ENCODE measurements around the gene SSBP3.
"Not testable (repeated sequence)": the region's sequence is repeated elsewhere in the genome, so short reads cannot be mapped to it uniquely, and the experiment has no call there.

The SSBP3 gene

DNA sequence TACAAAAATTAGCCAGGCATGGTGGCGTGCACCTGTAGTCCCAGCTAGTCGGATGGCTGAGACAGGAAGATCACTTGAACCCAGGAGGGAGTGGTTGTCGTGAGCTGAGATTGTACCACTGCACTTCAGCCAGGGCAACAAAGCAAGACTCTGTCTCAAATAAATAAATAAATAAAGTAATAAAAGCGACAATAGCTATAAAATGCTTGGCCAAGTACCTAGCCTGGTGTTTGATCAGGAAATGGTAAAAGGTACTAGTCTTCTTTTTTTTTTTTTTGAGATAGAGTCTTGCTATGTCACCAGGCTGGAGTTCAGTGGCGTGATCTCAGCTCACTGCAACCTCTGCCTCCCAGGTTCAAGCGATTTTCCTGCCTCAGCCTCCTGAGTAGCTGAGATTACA is 12.4 kb upstream of the SSBP3 start:
- H3K9me3 Mint-ChIP-seq, ATAC-seq: not testable (repeated sequence)
- H3K4me1 Mint-ChIP-seq = peaks cover 25% of the 10 kb centered on the region

DNA sequence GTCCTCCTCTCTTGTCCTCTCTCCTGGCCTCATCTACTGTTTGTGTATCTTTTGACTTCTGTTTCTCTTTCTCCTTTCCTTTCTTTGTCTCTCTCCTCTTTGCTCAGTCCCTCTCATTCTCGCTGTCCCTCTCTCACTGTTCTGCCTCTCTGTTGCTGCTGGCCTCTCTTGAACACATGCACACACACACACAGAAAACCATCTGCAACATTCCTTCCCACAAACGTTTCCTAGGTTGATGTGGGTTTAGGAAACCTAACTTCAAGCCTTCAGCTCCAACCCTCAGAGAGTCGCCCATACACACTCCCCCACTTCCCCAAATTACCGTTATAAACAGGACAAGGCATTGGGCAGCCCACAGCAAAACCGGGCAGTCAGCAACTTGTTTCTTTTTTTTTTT is 10.9 kb upstream of the SSBP3 start:
- Mint-ChIP-seq H3K4me3 (no peak overlapping the region), H3K27ac (no peak overlapping the region), H3K4me1 (peaks cover 33% of the 10 kb centered on the region), H3K9me3 (no peaks in the 10 kb centered on the region), H3K36me3 (no peaks in the 10 kb centered on the region)
- ATAC-seq (no peak), DNase-seq (ENCODE audit: low spot score in 2 of 2) (no peak)

More for the DNA sequence above, 12.4 kb upstream of the SSBP3 start:
- H3K36me3 Mint-ChIP-seq; H3K27ac Mint-ChIP-seq; H3K4me3 Mint-ChIP-seq; DNase-seq (ENCODE audit: low spot score in 2 of 2): not testable (repeated sequence)

DNA sequence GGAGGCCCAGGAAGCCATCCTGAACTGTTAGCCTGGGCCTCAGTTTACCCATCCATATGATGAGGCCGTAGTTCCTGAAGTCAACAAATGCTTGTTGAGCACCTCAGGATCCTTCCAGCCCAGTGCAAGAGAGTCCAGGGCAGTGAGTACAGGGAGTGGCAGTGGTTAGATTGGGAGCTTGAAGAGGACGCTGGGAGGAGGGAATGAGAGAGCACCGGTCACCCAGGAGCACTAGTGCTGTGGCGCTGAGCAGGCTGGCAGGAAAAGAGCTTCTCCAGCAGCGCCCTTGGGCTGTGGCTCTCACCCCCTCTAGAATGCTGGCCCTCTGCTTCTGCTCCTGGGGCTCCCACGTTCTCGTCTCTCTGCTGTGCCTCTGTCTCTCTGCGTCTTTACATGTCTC is 10.2 kb upstream of the SSBP3 start:
- Mint-ChIP-seq H3K4me1 (peaks cover 33% of the 10 kb centered on the region), H3K4me3 (no peak overlapping the region), H3K9me3 (no peaks in the 10 kb centered on the region), H3K36me3 (no peaks in the 10 kb centered on the region), H3K27ac (no peak overlapping the region)
- ATAC-seq (no peak), DNase-seq (ENCODE audit: low spot score in 2 of 2) (no peak)

DNA sequence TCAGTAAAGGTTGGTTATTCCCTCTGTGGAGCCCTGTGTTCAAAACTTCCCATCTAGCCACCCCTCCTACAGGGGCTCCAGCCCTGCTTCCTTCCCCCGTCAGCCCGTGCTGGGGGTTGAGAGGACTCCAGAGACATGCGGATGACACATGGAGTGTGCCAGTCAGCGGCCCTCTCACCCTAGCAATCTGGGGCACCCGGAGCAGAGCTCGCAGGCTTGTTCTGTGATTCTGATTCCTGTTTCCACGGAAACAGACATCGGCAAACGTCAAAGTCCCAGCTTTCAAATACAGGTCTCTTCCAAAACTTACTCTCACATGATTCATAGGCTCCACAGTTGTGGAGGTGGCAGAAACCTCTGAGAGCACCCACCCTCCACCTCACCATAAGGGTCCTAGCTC is 9.8 kb upstream of the SSBP3 start:
- peaks cover 33% of the 10 kb centered on the region for H3K4me1 Mint-ChIP-seq
- no peaks in the 10 kb centered on the region for H3K36me3 Mint-ChIP-seq
- no peak overlapping the region for H3K4me3 Mint-ChIP-seq
- no peak overlapping the region for H3K27ac Mint-ChIP-seq
- no peaks in the 10 kb centered on the region for H3K9me3 Mint-ChIP-seq
- DNase-seq (ENCODE audit: low spot score in 2 of 2) = no peak
- ATAC-seq = no peak

DNA sequence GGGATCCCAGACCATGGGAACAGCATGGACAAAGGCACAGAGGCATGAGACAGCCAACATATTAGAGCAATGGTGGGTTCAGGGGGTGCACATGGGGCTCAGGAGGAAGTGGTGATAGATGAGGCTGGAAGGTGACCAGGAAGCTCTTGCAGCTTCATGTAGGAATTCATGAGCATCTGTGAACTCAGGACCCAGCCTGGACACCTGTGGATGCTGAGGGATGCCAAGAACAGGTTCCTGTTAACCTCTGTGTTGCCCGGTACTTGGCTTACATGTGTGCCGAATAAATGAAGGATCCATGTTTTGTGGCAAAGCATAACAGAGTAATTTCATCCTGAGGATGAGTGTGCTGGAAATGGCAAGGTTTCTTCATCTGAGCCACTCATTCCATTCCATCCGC is 9.3 kb upstream of the SSBP3 start:
- peaks cover 34% of the 10 kb centered on the region for H3K4me1 Mint-ChIP-seq
- no peaks in the 10 kb centered on the region for H3K9me3 Mint-ChIP-seq
- no peak for DNase-seq (ENCODE audit: low spot score in 2 of 2)
- peak overlapping the region; percentile 19 for H3K27ac Mint-ChIP-seq
- peak; percentile 11 for ATAC-seq
- H3K4me3 Mint-ChIP-seq = no peak overlapping the region
- H3K36me3 Mint-ChIP-seq = no peaks in the 10 kb centered on the region

DNA sequence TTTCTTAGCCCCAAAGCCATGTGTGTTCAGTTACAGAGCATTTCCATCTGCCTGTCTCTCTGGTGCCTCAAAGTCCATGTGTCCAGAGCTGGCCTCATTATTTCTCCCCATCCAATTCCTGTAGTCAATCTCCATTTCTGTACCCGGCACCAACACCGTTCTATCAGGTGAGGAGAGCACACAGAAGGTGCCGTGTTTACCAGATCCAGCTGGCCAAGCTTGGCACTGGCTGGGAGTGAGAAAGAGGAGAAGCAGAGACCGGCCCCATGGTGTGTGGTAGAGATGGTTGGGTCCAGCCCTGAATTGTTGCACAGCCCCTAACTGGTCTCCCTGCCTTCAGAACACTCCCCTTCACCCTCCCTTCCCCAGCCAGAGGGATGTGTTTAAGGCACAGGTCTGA is 7.5 kb upstream of the SSBP3 start:
- H3K36me3 Mint-ChIP-seq = no peaks in the 10 kb centered on the region
- DNase-seq (ENCODE audit: low spot score in 2 of 2) (no peak), ATAC-seq (no peak)
- peak overlapping the region; percentile 64 for H3K27ac Mint-ChIP-seq
- H3K9me3 Mint-ChIP-seq = no peaks in the 10 kb centered on the region
- peaks cover 53% of the 10 kb centered on the region for H3K4me1 Mint-ChIP-seq
- no peak overlapping the region for H3K4me3 Mint-ChIP-seq

DNA sequence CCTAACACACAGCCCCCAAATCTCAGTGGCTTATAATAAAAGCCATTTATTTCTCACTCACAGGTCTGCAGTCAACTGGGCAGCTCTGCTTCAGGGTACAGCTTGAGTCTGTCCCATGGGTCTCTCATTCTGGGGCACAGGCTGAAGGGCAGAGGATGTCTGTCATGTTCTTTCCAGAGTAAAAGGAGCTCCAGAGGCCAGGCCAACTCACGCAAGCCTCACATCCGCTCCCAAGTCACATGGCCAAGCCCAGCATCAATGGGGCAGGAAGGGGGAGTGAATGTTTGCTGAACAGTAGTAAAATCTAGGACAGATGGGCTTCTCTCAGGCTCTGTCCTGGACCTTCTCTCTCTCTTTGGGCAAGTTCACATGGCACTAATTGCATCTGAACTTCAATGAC is 7.1 kb upstream of the SSBP3 start:
- no peaks in the 10 kb centered on the region for H3K36me3 Mint-ChIP-seq
- no peaks in the 10 kb centered on the region for H3K9me3 Mint-ChIP-seq
- peaks cover 57% of the 10 kb centered on the region for H3K4me1 Mint-ChIP-seq
- ATAC-seq (peak; percentile 51), DNase-seq (ENCODE audit: low spot score in 2 of 2) (no peak)
- H3K4me3 Mint-ChIP-seq = peak overlapping the region; percentile 30
- H3K27ac Mint-ChIP-seq = peak overlapping the region; percentile 64

DNA sequence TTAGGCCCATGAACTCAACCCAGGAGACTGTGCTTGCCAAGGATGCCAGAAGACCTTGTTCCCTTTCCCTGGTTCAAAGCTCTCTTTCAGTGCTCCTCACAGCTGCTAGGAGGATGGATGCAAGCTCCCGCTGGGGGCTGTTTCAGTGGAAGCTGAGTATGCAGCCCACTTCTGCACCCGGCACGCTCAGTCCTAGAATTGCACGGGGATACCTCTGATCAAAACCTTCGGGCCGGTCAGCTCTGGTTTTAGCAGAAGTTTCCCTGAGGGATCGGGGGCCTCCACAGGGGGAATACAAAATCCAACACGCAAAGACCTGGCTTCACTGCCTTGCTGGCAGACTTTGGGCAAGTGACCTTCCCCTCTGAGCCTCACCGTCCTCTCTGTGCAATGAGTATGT is 4.2 kb upstream of the SSBP3 start:
- Mint-ChIP-seq H3K4me1 (peaks cover 61% of the 10 kb centered on the region), H3K36me3 (peaks cover 12% of the 10 kb centered on the region), H3K9me3 (no peaks in the 10 kb centered on the region), H3K4me3 (no peak overlapping the region), H3K27ac (peak overlapping the region; percentile 13)
- ATAC-seq = no peak
- DNase-seq (ENCODE audit: low spot score in 2 of 2) = no peak

DNA sequence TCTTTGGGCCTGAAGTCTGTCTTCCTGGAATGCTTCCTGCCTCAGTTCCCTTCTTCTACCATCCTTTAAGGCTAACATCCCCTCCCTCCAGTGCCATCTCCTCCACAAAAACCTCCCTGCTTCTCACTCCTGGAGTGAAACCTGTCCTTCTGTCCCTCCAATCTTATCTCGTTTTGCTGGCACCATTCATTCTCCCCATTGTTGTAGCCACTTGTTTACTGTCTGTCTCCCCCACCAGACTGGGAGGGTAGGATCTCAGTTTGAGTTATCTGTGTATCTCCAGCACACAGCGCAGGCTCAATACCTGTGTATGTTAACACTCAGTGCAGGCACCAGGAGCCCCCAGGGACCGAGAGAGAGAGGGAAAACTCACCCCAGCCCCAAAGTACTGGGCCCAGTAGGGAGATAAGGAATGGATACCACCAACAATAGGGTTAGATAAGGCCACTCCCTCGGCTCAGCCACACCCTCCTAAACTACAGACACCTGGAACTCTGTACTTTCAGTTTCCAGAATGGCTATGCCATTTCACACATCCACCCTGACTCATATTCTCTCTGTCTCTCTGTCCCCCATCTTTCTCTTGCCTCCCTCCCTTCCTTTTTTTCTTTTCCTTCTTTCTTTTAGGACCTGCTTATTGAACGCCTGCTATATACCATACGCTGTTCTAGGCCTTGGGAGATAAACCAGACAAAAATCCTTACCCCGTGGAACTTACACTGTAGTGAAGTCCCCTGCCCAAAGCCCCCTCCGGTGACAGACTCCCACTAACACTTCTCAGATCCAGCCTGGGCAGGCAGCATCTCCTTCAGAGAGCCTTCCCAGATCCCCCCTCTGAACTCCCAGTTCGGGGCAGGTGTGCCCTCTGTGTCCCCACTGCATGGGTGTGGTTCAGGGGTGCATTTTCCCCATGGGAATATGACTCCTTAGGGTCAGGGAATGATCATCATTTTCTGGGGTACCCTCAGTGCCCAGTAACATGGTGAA is 3.3 kb upstream of the SSBP3 start:
- DNase-seq (ENCODE audit: low spot score in 2 of 2) = peak in 1 of 2 donors; percentile 68
- Mint-ChIP-seq H3K4me3 (peak overlapping the region; percentile 82), H3K9me3 (no peaks in the 10 kb centered on the region), H3K36me3 (peaks cover 13% of the 10 kb centered on the region), H3K4me1 (peaks cover 56% of the 10 kb centered on the region), H3K27ac (peak overlapping the region; percentile 61)
- ATAC-seq = peak; percentile 64

DNA sequence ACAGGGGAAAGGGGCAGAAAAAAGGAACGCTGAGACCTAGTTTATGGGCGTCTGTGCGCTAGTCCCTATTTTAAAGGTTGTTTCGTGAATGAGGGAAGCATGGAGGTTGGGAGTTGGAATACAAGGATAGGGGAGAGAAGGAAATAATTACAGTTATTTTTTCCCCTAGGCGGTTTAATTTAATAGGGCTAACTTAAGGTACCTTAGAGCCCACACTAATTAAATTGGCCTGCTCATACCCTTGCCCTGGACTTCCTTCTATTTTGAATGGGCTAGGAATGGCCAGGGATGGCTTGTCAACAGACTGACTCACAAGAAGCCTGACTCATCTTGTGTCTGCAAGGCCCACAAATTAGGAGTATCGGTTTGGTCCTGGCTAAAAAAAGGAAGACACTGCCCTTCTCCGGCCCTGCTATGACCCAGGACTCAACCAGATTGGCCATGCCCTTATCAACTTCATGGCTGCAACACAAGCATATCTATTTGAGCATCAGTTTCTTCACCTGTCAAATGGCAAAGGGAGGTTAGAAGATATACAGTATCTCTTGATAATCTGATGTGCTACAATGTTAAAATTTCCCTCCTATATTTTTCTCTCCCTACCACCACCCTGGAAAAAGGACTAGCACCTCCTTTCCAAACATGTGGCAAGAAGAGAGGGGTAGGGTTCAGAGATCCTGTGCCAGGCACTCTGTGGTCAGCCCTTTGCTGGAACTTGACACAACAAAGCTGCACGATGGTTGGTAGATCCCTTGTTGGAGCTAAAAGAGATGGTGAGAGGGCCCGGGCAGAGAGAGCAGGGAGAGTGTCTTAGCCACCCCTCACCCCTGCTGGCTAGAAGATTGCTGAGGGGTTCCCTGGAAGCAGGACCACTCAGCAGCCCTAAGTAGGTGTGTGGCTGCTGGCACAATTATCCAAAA is 2.2 kb upstream of the SSBP3 start:
- H3K4me1 Mint-ChIP-seq = peaks cover 57% of the 10 kb centered on the region
- H3K9me3 Mint-ChIP-seq = no peaks in the 10 kb centered on the region
- peaks cover 23% of the 10 kb centered on the region for H3K36me3 Mint-ChIP-seq
- peak overlapping the region; percentile 61 for H3K27ac Mint-ChIP-seq
- DNase-seq (ENCODE audit: low spot score in 2 of 2) = no peak
- no peak for ATAC-seq
- peak overlapping the region; percentile 82 for H3K4me3 Mint-ChIP-seq

DNA sequence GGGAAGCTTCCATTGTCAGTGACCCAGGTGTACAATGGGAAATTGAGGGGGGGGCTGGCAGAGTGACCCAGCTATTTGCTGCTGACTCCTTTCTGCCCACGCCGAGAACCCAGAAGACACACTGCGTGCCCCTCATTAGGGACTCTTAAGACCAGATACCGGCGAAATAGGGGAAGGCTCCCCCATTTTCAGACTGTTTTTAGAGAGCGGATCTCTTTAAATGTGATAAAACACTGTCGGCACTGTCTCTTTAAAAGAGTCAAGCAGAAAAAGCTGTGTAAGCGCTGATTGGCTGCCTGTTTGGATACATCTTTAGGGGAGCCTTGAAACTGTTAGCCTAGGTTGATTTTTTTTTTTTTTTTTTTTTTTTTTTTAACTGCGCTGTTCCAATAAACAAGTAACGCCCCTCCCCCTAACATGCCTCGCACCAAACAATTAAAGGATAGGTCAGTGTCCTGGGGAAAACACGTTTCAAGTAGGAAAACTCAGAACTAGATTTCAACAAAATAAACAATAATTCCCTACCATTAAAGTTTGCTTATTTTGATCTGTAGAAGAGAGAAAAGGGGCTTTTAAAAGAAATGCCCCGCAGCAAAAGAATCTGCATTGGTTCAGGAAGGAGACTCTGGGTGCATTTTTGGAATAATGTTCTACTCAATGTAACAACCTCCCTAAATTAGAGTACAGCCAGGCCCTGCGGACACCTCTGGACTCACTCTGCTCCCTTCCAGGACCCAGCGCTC is 1.4 kb upstream of the SSBP3 start:
- Mint-ChIP-seq H3K4me3 (peak overlapping the region; percentile 82), H3K27ac (peak overlapping the region; percentile 61), H3K36me3 (peaks cover 29% of the 10 kb centered on the region), H3K9me3 (no peaks in the 10 kb centered on the region), H3K4me1 (peaks cover 59% of the 10 kb centered on the region)
- ATAC-seq (peak; percentile 58), DNase-seq (ENCODE audit: low spot score in 2 of 2) (peak in 1 of 2 donors; percentile 71)

DNA sequence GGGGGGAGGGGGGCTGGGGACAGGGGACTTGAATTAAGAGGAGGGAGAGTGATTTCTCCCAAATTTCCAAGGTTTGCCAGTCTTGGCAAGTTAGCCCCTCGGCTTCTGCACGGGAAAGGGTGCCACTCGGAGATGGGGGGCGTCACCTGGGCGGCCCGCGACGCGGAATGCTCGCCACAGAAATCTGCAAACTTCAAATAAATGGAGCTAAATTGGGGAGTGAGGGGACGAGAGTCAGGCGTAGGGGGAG is 885 bp upstream of the SSBP3 start:
- Mint-ChIP-seq H3K36me3 (peaks cover 34% of the 10 kb centered on the region), H3K4me3 (peak overlapping the region; percentile 82), H3K9me3 (no peaks in the 10 kb centered on the region), H3K27ac (peak overlapping the region; percentile 61), H3K4me1 (peaks cover 64% of the 10 kb centered on the region)
- DNase-seq (ENCODE audit: low spot score in 2 of 2) (peak in 1 of 2 donors; percentile 72), ATAC-seq (no peak)

DNA sequence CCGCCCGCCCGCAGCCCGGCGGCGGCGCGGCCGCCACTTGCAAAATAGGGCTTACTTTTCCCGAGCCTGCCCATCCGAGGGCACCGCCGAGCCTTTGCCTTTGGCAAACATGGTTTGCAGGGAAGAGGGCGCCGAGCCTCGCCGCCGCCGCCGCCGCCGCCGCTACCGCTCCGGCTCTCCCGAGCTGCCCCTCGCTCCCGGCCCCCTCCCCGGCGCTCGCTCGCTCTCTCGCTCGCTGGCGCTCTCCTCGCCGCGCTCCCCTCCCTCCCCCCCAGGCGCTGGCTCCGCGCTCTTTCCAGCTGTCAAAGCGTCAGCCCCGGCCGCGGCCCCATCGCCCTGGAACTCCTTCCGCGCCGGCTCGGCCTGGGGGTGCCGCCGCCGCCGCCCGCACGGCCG is 298 bp downstream of the SSBP3 start:
- no peak overlapping the region for H3K27ac Mint-ChIP-seq
- peaks cover 46% of the 10 kb centered on the region for H3K36me3 Mint-ChIP-seq

DNA sequence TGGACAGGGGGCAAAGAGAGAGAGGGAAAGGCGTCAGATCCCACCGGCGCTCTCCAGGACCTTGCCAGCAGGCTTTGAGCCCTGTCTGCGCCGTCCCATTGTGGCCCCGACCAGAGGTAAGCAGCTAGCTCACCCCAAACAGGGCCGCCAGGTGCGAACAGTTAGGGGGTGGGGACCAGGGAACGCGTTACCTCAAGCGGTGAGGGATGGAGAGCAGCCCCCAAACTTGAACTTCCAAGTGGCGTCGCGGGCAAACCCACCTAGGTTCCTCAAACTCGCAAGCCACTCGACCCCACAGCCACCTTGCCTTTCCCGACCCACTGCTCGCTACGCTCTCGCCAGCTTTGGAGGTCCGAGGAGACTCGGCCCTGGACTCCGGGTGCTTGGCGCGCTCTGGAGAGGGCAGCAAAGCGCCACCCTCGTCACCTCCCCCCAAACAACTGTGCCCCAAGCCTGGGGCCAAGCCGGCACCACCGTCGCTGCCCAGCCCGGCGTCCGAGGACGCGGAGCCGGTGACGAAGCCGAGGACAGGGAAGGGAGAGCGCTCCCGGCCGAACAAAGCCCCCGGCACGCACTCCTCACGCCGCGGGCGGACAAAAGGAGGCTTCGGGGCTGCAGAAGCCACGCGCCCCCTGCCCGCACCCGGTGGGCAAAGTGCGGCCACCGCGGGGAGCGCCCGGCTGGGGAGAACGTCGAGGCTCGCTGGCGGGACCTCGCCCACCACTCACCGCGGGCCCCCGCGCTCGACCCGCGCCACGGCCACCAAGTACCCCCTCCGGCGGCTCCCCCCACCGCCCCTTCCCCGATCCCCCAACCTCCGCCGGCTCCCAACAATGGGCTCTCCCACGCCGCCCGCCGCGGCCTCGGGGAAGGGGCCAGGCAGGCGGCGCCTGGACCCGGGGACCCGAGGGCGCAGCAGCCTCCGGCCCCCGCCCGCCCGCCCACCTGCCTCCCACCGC is 976 bp downstream of the SSBP3 start:
- peaks cover 78% of the 10 kb centered on the region for H3K4me1 Mint-ChIP-seq
- H3K27ac Mint-ChIP-seq = peak overlapping the region; percentile 72
- no peak for ATAC-seq
- peak; percentile 17 to 63 for DNase-seq (ENCODE audit: low spot score in 2 of 2)
- peaks cover 52% of the 10 kb centered on the region for H3K36me3 Mint-ChIP-seq
- H3K4me3 Mint-ChIP-seq = peak overlapping the region; percentile 85
- no peaks in the 10 kb centered on the region for H3K9me3 Mint-ChIP-seq

More for the DNA sequence above, 298 bp downstream of the SSBP3 start:
- DNase-seq (ENCODE audit: low spot score in 2 of 2) = no peak
- no peak for ATAC-seq
- Mint-ChIP-seq H3K4me3 (peak overlapping the region; percentile 82), H3K4me1 (peaks cover 76% of the 10 kb centered on the region), H3K9me3 (no peaks in the 10 kb centered on the region)
